ENCODE data around the gene IPPK.

Gene IPPK

GRCh38 chr9:92641092-92641809 lies 28.7 kb downstream of the IPPK start:
- H2AFZ ChIP-seq, result no peak overlapping the region
- H3K36me3 ChIP-seq (ENCODE audit: control insufficient read depth, insufficient read depth, low read length), result no peaks in the 10 kb centered on the region
- H3K9me3 ChIP-seq (ENCODE audit: control insufficient read depth, low read length), result no peaks in the 10 kb centered on the region
- H3K79me2 ChIP-seq, result peaks cover 6% of the 10 kb centered on the region
- H3K4me1 ChIP-seq, result no peaks in the 10 kb centered on the region
- H3K9ac ChIP-seq, result no peak overlapping the region
- no peak overlapping the region for H3K4me2 ChIP-seq (ENCODE audit: low read length)
- no peak overlapping the region for H3K27ac ChIP-seq
- no peak overlapping the region for H3K4me3 ChIP-seq (ENCODE audit: low read depth, low read length)
- H3K27me3 ChIP-seq (ENCODE audit: control insufficient read depth, insufficient read depth, low read length), result no peaks in the 10 kb centered on the region
- TF ChIP-seq, protein P1, sequence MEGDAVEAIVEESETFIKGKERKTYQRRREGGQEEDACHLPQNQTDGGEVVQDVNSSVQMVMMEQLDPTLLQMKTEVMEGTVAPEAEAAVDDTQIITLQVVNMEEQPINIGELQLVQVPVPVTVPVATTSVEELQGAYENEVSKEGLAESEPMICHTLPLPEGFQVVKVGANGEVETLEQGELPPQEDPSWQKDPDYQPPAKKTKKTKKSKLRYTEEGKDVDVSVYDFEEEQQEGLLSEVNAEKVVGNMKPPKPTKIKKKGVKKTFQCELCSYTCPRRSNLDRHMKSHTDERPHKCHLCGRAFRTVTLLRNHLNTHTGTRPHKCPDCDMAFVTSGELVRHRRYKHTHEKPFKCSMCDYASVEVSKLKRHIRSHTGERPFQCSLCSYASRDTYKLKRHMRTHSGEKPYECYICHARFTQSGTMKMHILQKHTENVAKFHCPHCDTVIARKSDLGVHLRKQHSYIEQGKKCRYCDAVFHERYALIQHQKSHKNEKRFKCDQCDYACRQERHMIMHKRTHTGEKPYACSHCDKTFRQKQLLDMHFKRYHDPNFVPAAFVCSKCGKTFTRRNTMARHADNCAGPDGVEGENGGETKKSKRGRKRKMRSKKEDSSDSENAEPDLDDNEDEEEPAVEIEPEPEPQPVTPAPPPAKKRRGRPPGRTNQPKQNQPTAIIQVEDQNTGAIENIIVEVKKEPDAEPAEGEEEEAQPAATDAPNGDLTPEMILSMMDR (IDR thresholded peaks at IDR 0.05), result no peak

DNA sequence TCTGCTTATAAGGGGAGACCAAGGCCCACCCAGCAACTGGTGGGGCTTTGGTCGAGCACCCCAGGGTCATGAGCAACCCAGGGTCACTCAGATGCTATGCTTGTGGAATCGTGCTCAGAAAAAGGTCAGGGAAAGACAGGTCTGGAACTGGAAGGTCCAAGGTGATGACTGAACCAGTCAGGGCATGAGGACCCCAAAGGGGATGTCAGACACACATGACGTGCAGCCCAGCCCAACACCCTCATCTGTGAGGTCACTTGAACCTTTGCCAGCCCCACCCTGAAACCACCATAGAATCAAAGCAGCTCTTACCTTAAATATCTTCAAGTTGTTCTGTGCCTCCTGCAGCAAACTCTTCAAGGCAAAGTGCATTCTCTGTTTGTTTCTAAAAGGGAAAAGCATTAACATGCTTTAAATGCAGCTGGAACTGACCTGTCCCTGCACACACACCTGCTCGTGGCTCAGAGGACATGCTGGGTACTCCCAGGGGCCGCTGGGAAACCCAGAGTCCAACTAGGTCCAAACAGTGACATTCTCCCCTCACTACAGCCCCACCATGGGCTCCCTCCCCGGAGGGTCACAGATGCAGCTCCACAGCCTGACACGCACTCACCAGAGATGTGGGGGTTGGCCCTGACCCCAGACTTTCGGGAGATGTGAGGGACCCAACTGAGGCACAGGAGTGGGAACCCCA lies 29.4 kb downstream of the IPPK start:
- Histone ChIP-seq H3K4me2 (ENCODE audit: low read length) (no peak overlapping the region), H2AFZ (no peak overlapping the region), H3K4me3 (ENCODE audit: low read depth, low read length) (no peak overlapping the region), H3K9me3 (ENCODE audit: control insufficient read depth, low read length) (no peaks in the 10 kb centered on the region), H3K4me1 (no peaks in the 10 kb centered on the region), H3K36me3 (ENCODE audit: control insufficient read depth, insufficient read depth, low read length) (no peaks in the 10 kb centered on the region), H3K79me2 (peaks cover 4% of the 10 kb centered on the region), H3K9ac (no peak overlapping the region), H3K27ac (no peak overlapping the region), H3K27me3 (ENCODE audit: control insufficient read depth, insufficient read depth, low read length) (no peaks in the 10 kb centered on the region)
- TF ChIP-seq, protein P1 (IDR thresholded peaks at IDR 0.05), result no peak

DNA sequence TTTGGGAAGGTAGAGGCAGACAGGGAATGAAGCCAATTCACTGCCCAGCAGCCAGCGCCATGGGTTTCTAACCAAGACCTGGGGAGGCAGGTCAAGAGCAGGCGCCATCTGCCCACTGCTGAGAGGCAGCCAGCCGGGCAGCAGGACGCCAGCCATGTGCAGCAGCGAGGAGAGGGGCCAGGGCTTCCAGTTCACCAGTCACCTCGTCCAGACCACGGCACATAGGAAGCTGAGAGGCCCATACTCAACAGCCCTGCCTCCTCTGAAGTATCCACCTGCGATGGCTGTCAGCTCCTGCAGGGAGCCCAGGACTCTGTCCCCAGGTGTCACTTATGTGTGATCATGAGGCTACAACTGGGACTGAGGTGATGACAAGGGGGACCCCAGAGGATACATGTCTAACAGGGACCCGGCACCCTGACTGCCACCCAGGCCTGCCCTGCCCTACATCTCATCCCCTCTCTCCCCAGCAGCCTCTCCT lies 30.1 kb downstream of the IPPK start:
- H3K27ac ChIP-seq, result no peak overlapping the region

DNA sequence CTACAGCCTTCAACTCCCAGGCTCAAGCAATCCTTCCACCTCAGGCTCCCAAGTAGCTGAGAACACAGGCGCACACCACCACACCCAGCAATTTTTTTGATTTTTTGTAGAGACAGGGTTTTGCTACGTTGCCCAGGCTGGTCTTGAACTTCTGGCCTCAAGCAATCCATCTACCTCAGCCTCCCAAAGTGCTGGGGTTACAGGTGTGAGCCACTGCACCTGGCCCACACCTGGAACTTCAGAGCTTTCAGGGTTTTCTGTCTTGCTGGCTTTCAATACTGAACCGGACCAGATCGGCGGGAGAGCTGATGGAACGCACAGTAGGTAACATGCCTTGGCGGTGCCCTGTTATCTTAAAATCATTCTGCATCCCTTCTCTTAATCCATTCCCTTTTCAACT lies 30.8 kb downstream of the IPPK start:
- no peaks in the 10 kb centered on the region for H3K36me3 ChIP-seq (ENCODE audit: control insufficient read depth, insufficient read depth, low read length)
- no peaks in the 10 kb centered on the region for H3K4me1 ChIP-seq
- no peaks in the 10 kb centered on the region for H3K9me3 ChIP-seq (ENCODE audit: control insufficient read depth, low read length)
- TF ChIP-seq, protein P1 (IDR thresholded peaks at IDR 0.05), result no peak
- no peak overlapping the region for H2AFZ ChIP-seq
- H3K4me2 ChIP-seq (ENCODE audit: low read length), result no peak overlapping the region
- peaks cover 4% of the 10 kb centered on the region for H3K79me2 ChIP-seq
- no peak overlapping the region for H3K9ac ChIP-seq
- no peak overlapping the region for H3K27ac ChIP-seq
- H3K27me3 ChIP-seq (ENCODE audit: control insufficient read depth, insufficient read depth, low read length), result no peaks in the 10 kb centered on the region
- H3K4me3 ChIP-seq (ENCODE audit: low read depth, low read length), result no peak overlapping the region

More for the DNA sequence above, 30.1 kb downstream of the IPPK start:
- Histone ChIP-seq H3K9ac (no peak overlapping the region), H3K9me3 (ENCODE audit: control insufficient read depth, low read length) (no peaks in the 10 kb centered on the region), H3K79me2 (peaks cover 4% of the 10 kb centered on the region), H3K4me3 (ENCODE audit: low read depth, low read length) (no peak overlapping the region), H3K4me1 (no peaks in the 10 kb centered on the region), H2AFZ (no peak overlapping the region), H3K27me3 (ENCODE audit: control insufficient read depth, insufficient read depth, low read length) (no peaks in the 10 kb centered on the region), H3K4me2 (ENCODE audit: low read length) (no peak overlapping the region), H3K36me3 (ENCODE audit: control insufficient read depth, insufficient read depth, low read length) (no peaks in the 10 kb centered on the region)
- TF ChIP-seq, protein P1 (IDR thresholded peaks at IDR 0.05), result no peak
